GM21737 (cell line): Measurements from ENCODE around the gene TIAM2.
"Not testable (repeated sequence)": the region's sequence is repeated elsewhere in the genome, so short reads cannot be mapped to it uniquely, and the experiment has no call there.

Source experiments
- ATAC-seq: cut with Tn5 transposase; IDR thresholded peaks from one replicate; pipeline ENCODE4 v1.9.1; 2021; ENCODE audit warnings: mild to moderate bottlenecking, moderate library complexity; ENCODE audit not compliant: unreplicated experiment

The TIAM2 gene

GRCh38 chr6:155090166-155090565 is 95.1 kb downstream of the TIAM2 start:
- no peak for ATAC-seq

GRCh38 chr6:155091756-155092155 is 96.6 kb downstream of the TIAM2 start:
- ATAC-seq = no peak

- ATAC-seq = no peak
Measured at GRCh38 chr6:155093430-155093829, 98.3 kb downstream of the TIAM2 start.

- no peak for ATAC-seq
Measured at GRCh38 chr6:155100087-155100486, 105.0 kb downstream of the TIAM2 start.

GRCh38 chr6:155100591-155100990 is 105.5 kb downstream of the TIAM2 start:
- ATAC-seq = no peak

GRCh38 chr6:155103083-155103645 is 108.0 kb downstream of the TIAM2 start:
- ATAC-seq = not testable (repeated sequence)

- no peak for ATAC-seq
Measured at GRCh38 chr6:155103816-155104366, 108.8 kb downstream of the TIAM2 start.

GRCh38 chr6:155106456-155107115 is 111.5 kb downstream of the TIAM2 start:
- no peak for ATAC-seq

- ATAC-seq = no peak
Measured at GRCh38 chr6:155107432-155108069, 112.4 kb downstream of the TIAM2 start.

- ATAC-seq = no peak
Measured at GRCh38 chr6:155108070-155108820, 113.1 kb downstream of the TIAM2 start.

- no peak for ATAC-seq
Measured at GRCh38 chr6:155110721-155111120, 115.6 kb downstream of the TIAM2 start.

- no peak for ATAC-seq
Measured at GRCh38 chr6:155112757-155113156, 117.6 kb downstream of the TIAM2 start.

GRCh38 chr6:155115893-155116570 is 120.9 kb downstream of the TIAM2 start:
- no peak for ATAC-seq

GRCh38 chr6:155116571-155116910 is 121.4 kb downstream of the TIAM2 start:
- ATAC-seq = no peak

- no peak for ATAC-seq
Measured at GRCh38 chr6:155117256-155117655, 122.1 kb downstream of the TIAM2 start.

GRCh38 chr6:155117785-155118184 is 122.7 kb downstream of the TIAM2 start:
- ATAC-seq = no peak

GRCh38 chr6:155119201-155119600 is 124.1 kb downstream of the TIAM2 start:
- ATAC-seq = not testable (repeated sequence)

- no peak for ATAC-seq
Measured at GRCh38 chr6:155120034-155120433, 124.9 kb downstream of the TIAM2 start.

GRCh38 chr6:155121294-155121693 is 126.2 kb downstream of the TIAM2 start:
- ATAC-seq = no peak

- ATAC-seq = no peak
Measured at GRCh38 chr6:155121699-155122098, 126.6 kb downstream of the TIAM2 start.
